Lung (tissue), 12 donors: ENCODE data around the gene PRM3. TPM values are rescaled to one million over a fixed set of nuclear protein-coding genes. Genes with fewer than 3 reads are reported as not detected.

Experiments used
- ATAC-seq: fragments of 200-7000 bp; cut with Tn5 transposase; one replicate; pipeline ENCODE4 v1.9.1; 2020; ENCODE audit warnings: moderate number of reproducible peaks; ENCODE audit not compliant: insufficient read depth, low FRiP score
- DNase-seq, 3 donors: peaks; one replicate each; pipeline ENCODE4 v3.0.0-alpha.2; 2013 to 2017
- H3K27ac ChIP-seq, 2 donors: one replicate each; pipeline ENCODE4 v1.5.1; 2013; ENCODE audit warnings: mild to moderate bottlenecking in 2 of 2, moderate library complexity in 2 of 2, control low read depth in 1 of 2, inconsistent platforms in 1 of 2, low read depth in 1 of 2, low read length in 1 of 2
- H3K27me3 ChIP-seq, 3 donors: one replicate each; pipeline ENCODE4 v1.5.1; 2013; ENCODE audit warnings: low read length in 2 of 3; ENCODE audit not compliant: control insufficient read depth in 3 of 3, insufficient read depth in 3 of 3
- H3K36me3 ChIP-seq, 4 donors: one replicate each; pipeline ENCODE4 v1.5.1; 2013; ENCODE audit warnings: low read length in 4 of 4, mild to moderate bottlenecking in 1 of 4, moderate library complexity in 1 of 4; ENCODE audit not compliant: control insufficient read depth in 4 of 4, insufficient read depth in 4 of 4
- H3K4me1 ChIP-seq, 5 donors: one replicate each; pipeline ENCODE4 v1.5.1; 2013; ENCODE audit warnings: low read length in 5 of 5, mild to moderate bottlenecking in 2 of 5, moderate library complexity in 1 of 5; ENCODE audit not compliant: control insufficient read depth in 5 of 5, insufficient read depth in 5 of 5
- H3K4me3 ChIP-seq: one replicate; pipeline ENCODE4 v1.5.1; 2013; ENCODE audit warnings: mild to moderate bottlenecking, control low read depth, moderate library complexity
- H3K9ac ChIP-seq, 2 donors: one replicate each; pipeline ENCODE4 v1.5.1; 2013; ENCODE audit warnings: low read length in 2 of 2, control low read depth in 1 of 2; ENCODE audit not compliant: insufficient read depth in 1 of 2
- H3K9me3 ChIP-seq, 4 donors: one replicate each; pipeline ENCODE4 v1.5.1; 2013; ENCODE audit warnings: low read length in 3 of 4, mild to moderate bottlenecking in 1 of 4, moderate library complexity in 1 of 4; ENCODE audit not compliant: control insufficient read depth in 4 of 4, insufficient read depth in 3 of 4
- WGBS, 2 donors: extraction: QIAGEN DNeasy Blood & Tissue Kit; methylation state at CpG; one replicate each; pipeline ENCODE4 v1.1.7; 2013; 5-methylcytosine and 5-hydroxymethylcytosine counted together
- polyA plus RNA-seq, 2 donors: library from polyadenylated mRNA; stranded (reverse); fragments of 200-250 nt; gene quantifications; one replicate each; pipeline ENCODE4 v1.2.1, GENCODE V29; 2013
- total RNA-seq, 2 donors: library from RNA; depleted of rRNA in 1 of 2; stranded (reverse); fragments of >200 nt in 1 of 2; gene quantifications; one replicate each; pipeline ENCODE4 v1.2.1, GENCODE V29; 2014 to 2021
- TF ChIP-seq, protein P1 (sequence below): IDR thresholded peaks from 2 replicates; pipeline ENCODE4 v1.5.1; 2012; ENCODE audit warnings: mild to moderate bottlenecking; ENCODE audit errors: control extremely low read depth, extremely low read depth
- donor health status: control.
- donor health status: control.
- donor health status: Bipolar disorder and iron deficiency.
- donor health status: healthy.
- donor health status: DM: yes; HTN: yes; CAD: no.

The PRM3 gene
- total and polyA plus RNA-seq, 4 donors: not detected

DNA sequence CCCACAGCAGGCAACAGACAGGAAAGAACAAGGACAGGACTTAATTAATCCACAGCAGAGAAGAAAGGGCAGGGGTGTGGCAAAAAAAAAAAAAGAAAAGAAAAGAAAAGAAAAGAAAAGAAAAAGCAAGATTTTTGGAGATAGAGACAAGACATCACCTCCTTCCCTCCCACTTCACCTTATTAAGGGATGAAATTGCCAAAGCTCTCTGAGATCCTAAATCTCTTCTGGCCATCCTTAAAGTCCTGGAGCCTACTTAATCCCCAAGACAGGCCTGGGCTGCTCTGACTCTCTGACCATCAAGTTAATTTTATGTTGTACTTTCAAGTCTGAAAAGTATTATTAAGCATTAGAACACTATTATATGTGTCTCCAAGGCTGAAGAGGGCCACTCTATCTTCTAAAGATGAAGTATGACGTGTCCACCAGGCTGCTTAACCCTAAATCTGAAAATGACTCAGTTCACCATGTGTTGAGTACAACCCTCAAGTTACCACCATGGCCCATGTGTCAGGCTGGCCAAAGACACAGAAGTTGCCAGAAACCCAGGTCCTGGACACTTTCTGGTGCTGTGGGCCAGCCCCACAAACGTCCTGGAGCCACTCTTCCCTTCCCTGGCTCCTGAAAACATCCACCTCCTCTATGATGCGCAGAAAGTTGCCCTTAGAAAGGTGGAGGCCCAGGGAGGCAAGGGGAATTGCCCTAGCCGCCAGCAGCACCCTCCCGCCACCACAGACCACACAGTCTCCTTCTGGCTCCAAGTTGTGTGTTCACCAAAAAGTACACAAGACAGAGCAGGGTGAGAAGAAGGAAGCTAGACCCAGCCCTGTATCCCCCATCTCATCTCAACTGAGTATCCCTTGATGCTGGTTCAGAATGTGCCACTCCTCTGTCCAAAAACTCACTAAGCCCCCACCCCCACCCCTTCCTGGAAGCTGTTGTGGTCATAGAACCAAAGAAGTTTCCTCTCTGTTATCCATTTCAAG is 20.1 kb downstream of the PRM3 start:
- Histone ChIP-seq H3K9ac (peak overlapping the region in 1 of 2 donors; percentile 86), H3K4me1 (peaks cover 0 to 38% (median 8%) of the 10 kb centered on the region in 5 donors)
- 75 to 80% methylated on average over 5 of the region's 5 CpGs for WGBS, 2 donors

DNA sequence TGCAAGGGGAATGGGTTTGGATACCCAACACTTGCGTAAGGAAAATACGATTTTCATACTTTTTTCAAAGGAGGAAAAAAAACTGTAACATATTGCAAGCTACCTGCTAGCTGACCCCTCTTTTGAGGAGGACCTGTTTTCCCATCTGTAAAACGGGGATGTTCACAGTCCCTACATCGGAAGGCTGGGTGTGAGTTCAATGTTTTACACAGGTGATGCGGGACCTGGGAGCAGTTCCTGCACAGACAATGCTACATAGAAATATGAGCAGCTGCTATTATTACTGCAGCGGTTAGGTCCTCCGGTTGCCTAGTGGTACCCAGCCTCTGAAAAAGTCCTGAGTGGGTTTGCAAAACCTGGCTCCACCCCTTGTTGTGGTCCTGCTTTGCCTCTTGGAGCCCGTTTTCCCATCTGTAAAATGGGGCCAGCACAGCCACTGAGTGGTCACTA is 20.9 kb downstream of the PRM3 start:
- Histone ChIP-seq H3K27me3 (no peaks in the 10 kb centered on the region), H3K27ac (no peak overlapping the region)
- 87 to 91% methylated on average over 8 of the region's 8 CpGs for WGBS, 2 donors

More for the DNA sequence above, 20.1 kb downstream of the PRM3 start:
- TF ChIP-seq, protein P1, sequence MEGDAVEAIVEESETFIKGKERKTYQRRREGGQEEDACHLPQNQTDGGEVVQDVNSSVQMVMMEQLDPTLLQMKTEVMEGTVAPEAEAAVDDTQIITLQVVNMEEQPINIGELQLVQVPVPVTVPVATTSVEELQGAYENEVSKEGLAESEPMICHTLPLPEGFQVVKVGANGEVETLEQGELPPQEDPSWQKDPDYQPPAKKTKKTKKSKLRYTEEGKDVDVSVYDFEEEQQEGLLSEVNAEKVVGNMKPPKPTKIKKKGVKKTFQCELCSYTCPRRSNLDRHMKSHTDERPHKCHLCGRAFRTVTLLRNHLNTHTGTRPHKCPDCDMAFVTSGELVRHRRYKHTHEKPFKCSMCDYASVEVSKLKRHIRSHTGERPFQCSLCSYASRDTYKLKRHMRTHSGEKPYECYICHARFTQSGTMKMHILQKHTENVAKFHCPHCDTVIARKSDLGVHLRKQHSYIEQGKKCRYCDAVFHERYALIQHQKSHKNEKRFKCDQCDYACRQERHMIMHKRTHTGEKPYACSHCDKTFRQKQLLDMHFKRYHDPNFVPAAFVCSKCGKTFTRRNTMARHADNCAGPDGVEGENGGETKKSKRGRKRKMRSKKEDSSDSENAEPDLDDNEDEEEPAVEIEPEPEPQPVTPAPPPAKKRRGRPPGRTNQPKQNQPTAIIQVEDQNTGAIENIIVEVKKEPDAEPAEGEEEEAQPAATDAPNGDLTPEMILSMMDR: no peak
- no peak for ATAC-seq
- Histone ChIP-seq H3K9me3 (no peaks in the 10 kb centered on the region), H3K4me3 (no peak overlapping the region), H3K27me3 (no peaks in the 10 kb centered on the region), H3K36me3 (peaks cover 0 to 36% (median 10%) of the 10 kb centered on the region in 4 donors), H3K27ac (peak overlapping the region in 1 of 2 donors; percentile 1)
- DNase-seq: no peak

GRCh38 chr16:11251525-11252481 is 21.6 kb downstream of the PRM3 start:
- DNase-seq: peak in 2 of 3 donors; percentile 34 to 50
- no peaks in the 10 kb centered on the region for H3K9me3 ChIP-seq
- H3K4me1 ChIP-seq: peaks cover 0 to 30% (median 4%) of the 10 kb centered on the region in 5 donors
- H3K27me3 ChIP-seq: no peaks in the 10 kb centered on the region
- TF ChIP-seq, protein P1: no peak
- no peak overlapping the region for H3K9ac ChIP-seq
- H3K27ac ChIP-seq: no peak overlapping the region
- H3K4me3 ChIP-seq: no peak overlapping the region
- ATAC-seq: no peak
- 67 to 76% methylated on average over 18 of the region's 18 CpGs for WGBS, 2 donors
- H3K36me3 ChIP-seq: peaks cover 0 to 36% (median 10%) of the 10 kb centered on the region in 4 donors

More for the DNA sequence above, 20.9 kb downstream of the PRM3 start:
- ATAC-seq (no peak), DNase-seq (peak in 1 of 3 donors; percentile 20)
- peak overlapping the region in 1 of 2 donors; percentile 86 for H3K9ac ChIP-seq
- TF ChIP-seq, protein P1: no peak
- H3K4me3 ChIP-seq: no peak overlapping the region
- H3K36me3 ChIP-seq: peaks cover 0 to 36% (median 10%) of the 10 kb centered on the region in 4 donors
- no peaks in the 10 kb centered on the region for H3K9me3 ChIP-seq
- peaks cover 0 to 37% (median 8%) of the 10 kb centered on the region in 5 donors for H3K4me1 ChIP-seq
